GM15510 (cell line): ENCODE data around the gene MSX1.

Experiments
- POLR2A ChIP-seq: IDR thresholded peaks from 3 replicates; pipeline ENCODE4 v1.6.1; 2011; ENCODE audit warnings: borderline replicate concordance; ENCODE audit not compliant: insufficient read length; ENCODE audit errors: extremely low read depth

Gene MSX1

GRCh38 chr4:4851906-4852305 lies 7.6 kb upstream of the MSX1 start:
- no peak for TF ChIP-seq POLR2A

- no peak for TF ChIP-seq POLR2A
Measured at GRCh38 chr4:4852591-4853362, 6.7 kb upstream of the MSX1 start.

- no peak for TF ChIP-seq POLR2A
Measured at GRCh38 chr4:4853371-4853823, 6.1 kb upstream of the MSX1 start.

- no peak for TF ChIP-seq POLR2A
Measured at GRCh38 chr4:4853921-4854648, 5.4 kb upstream of the MSX1 start.

- TF ChIP-seq POLR2A: no peak
Measured at GRCh38 chr4:4854649-4855295, 4.7 kb upstream of the MSX1 start.

- TF ChIP-seq POLR2A: no peak
Measured at GRCh38 chr4:4855301-4856070, 4.0 kb upstream of the MSX1 start.

GRCh38 chr4:4856071-4857000 lies 3.1 kb upstream of the MSX1 start:
- no peak for TF ChIP-seq POLR2A

GRCh38 chr4:4857001-4857808 lies 2.3 kb upstream of the MSX1 start:
- no peak for TF ChIP-seq POLR2A

GRCh38 chr4:4857809-4858508 lies 1.5 kb upstream of the MSX1 start:
- TF ChIP-seq POLR2A: no peak

- TF ChIP-seq POLR2A: no peak
Measured at GRCh38 chr4:4858527-4859324, 739 bp upstream of the MSX1 start.

- no peak for TF ChIP-seq POLR2A
Measured at GRCh38 chr4:4859799-4860599, 534 bp downstream of the MSX1 start.
